Measurements from ENCODE around the gene CDC42EP3. TPM values are rescaled to one million over a fixed set of nuclear protein-coding genes. Genes with fewer than 3 reads are reported as not detected.

The CDC42EP3 gene
- polyA plus RNA-seq, 2 of the 4 experiments (the other 2 are of a cell fraction): 23.8 to 39.1 TPM

DNA sequence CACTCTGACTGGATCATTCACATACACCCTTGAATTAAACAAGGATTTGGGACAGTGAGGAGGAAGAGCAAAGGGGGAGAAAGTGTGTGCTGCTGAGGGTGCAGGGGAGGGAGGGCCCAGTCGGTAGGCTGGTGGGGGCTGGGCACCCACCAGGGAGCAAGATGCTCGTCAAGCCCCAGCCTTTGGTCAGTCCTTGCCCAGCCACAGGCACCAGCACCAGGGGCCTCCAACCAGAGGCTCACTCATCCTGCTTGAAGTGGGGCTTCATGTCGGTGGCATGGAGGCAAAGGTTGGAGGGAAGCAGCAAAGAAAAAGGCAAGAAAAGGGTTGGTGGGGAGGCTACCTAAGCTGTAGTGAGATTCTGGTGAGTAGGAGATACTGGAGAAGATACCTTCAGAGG, 21.9 kb downstream of the CDC42EP3 start (continued):
- TF ChIP-seq, protein P1, sequence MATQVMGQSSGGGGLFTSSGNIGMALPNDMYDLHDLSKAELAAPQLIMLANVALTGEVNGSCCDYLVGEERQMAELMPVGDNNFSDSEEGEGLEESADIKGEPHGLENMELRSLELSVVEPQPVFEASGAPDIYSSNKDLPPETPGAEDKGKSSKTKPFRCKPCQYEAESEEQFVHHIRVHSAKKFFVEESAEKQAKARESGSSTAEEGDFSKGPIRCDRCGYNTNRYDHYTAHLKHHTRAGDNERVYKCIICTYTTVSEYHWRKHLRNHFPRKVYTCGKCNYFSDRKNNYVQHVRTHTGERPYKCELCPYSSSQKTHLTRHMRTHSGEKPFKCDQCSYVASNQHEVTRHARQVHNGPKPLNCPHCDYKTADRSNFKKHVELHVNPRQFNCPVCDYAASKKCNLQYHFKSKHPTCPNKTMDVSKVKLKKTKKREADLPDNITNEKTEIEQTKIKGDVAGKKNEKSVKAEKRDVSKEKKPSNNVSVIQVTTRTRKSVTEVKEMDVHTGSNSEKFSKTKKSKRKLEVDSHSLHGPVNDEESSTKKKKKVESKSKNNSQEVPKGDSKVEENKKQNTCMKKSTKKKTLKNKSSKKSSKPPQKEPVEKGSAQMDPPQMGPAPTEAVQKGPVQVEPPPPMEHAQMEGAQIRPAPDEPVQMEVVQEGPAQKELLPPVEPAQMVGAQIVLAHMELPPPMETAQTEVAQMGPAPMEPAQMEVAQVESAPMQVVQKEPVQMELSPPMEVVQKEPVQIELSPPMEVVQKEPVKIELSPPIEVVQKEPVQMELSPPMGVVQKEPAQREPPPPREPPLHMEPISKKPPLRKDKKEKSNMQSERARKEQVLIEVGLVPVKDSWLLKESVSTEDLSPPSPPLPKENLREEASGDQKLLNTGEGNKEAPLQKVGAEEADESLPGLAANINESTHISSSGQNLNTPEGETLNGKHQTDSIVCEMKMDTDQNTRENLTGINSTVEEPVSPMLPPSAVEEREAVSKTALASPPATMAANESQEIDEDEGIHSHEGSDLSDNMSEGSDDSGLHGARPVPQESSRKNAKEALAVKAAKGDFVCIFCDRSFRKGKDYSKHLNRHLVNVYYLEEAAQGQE (IDR thresholded peaks at IDR 0.05): no peak
- TF ChIP-seq HEYL (CRISPR knock-in tag; IDR thresholded peaks at IDR 0.05) (no peak), ESRRA (IDR thresholded peaks at IDR 0.05; ENCODE audit: borderline replicate concordance, low read length) (no peak)

DNA sequence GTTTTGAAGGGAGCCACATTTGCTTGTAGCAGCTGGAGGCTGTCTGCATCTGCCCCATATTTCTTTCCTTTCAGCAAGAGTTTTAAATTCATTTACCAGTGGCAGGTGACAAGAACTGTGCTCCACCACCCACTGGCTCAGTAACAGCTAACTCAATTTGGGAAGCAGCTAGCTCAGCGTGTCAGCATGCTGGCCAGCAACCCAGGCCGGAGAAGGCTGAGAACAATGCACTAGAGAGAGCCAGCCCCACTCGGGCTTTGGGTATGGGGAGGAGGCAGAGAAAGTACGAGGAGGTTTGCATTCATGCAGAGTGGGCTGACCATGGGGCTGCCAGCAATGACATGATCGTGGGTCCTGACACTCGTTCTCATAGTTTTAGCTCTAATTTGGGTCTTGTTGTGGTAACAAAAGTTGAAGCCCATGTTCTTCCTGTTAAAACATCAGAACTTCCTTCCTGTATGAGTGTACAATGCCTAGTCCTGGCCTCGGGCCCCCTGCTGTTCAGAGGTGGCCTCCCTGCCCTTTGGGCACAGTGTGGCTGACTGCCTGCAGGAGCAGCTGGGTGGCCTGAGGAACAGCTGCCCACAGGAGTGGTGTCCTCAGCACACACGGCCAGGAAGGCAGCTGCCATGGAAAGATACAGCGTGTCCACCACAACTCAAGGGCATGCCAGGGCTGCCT, 23.0 kb downstream of the CDC42EP3 start:
- Histone ChIP-seq H3K27ac (peak overlapping the region in 1 of 2 experiments; percentile 20; a peak in 2 of 6 replicates), H3K4me3 (no peak overlapping the region), H3K4me1 (peaks cover 69% of the 10 kb centered on the region), H3K4me2 (no peak overlapping the region), H3K9me3 (no peaks in the 10 kb centered on the region)
- FAIRE-seq: no peak
- ChIA-PET CTCF (interaction anchor here (0.8 to 2.8 kb wide), 8 partner anchors 8 to 252 kb away, joined by 3 to 12 read pairs (median 4); no protein-coding TSS in a partner anchor), POLR2A (interaction anchor here (0.6 to 1.2 kb wide), 4 partner anchors 22 to 174 kb away, joined by 3 read pairs; no protein-coding TSS in a partner anchor)
- no peak for ATAC-seq
- DNase-seq (ENCODE audit: low read depth in 1 of 2, low spot score in 1 of 2): no peak
- TF ChIP-seq RFX5 (IDR thresholded peaks at IDR 0.05) (no peak), HEYL (CRISPR knock-in tag; IDR thresholded peaks at IDR 0.05) (no peak), GATA3 (IDR thresholded peaks at IDR 0.05; ENCODE audit: borderline replicate concordance) (no peak), CEBPB (IDR thresholded peaks at IDR 0.05) (no peak), KDM1A (IDR thresholded peaks at IDR 0.05; ENCODE audit: low read depth) (no peak), JUNB (IDR thresholded peaks at IDR 0.05) (no peak), RAD21 (conservative IDR thresholded peaks at IDR 0.05 in 1 of 2, IDR thresholded peaks at IDR 0.05 in 1 of 2) (no peak)
- TF ChIP-seq, protein P1 (IDR thresholded peaks at IDR 0.05): no peak
- TF ChIP-seq, protein P2, sequence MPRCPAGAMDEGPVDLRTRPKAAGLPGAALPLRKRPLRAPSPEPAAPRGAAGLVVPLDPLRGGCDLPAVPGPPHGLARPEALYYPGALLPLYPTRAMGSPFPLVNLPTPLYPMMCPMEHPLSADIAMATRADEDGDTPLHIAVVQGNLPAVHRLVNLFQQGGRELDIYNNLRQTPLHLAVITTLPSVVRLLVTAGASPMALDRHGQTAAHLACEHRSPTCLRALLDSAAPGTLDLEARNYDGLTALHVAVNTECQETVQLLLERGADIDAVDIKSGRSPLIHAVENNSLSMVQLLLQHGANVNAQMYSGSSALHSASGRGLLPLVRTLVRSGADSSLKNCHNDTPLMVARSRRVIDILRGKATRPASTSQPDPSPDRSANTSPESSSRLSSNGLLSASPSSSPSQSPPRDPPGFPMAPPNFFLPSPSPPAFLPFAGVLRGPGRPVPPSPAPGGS (IDR thresholded peaks at IDR 0.05): no peak
- TF ChIP-seq, protein P3, sequence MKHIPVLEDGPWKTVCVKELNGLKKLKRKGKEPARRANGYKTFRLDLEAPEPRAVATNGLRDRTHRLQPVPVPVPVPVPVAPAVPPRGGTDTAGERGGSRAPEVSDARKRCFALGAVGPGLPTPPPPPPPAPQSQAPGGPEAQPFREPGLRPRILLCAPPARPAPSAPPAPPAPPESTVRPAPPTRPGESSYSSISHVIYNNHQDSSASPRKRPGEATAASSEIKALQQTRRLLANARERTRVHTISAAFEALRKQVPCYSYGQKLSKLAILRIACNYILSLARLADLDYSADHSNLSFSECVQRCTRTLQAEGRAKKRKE (CRISPR knock-in tag; IDR thresholded peaks at IDR 0.05; ENCODE audit: low read depth): no peak
- TF ChIP-seq, protein P4, sequence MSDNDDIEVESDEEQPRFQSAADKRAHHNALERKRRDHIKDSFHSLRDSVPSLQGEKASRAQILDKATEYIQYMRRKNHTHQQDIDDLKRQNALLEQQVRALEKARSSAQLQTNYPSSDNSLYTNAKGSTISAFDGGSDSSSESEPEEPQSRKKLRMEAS (IDR thresholded peaks at IDR 0.05): no peak
- WGBS (ENCODE audit: missing lambda C conversion rate): 88% methylated on average over 9 of the region's 9 CpGs

DNA sequence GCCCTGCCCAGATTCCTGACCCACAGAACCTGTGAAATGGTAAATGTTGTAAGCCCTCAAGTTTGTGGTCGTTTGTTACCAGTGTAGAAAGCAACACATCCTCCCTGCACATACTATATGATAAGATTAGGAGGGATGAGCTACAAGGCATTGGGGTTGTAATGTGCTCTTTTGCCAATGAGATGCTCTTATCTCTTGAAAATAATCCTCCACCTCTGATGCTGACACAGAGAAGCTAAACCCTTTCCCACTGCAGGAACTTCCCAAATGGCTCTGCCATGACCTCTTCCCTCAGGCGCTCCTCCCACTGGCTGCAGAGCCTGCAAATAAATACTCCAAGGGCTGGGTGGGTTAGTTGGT, 23.5 kb downstream of the CDC42EP3 start:
- no peak overlapping the region for H3K4me2 ChIP-seq
- ATAC-seq (no peak), DNase-seq (ENCODE audit: low read depth in 1 of 2, low spot score in 1 of 2) (no peak), FAIRE-seq (no peak)
- H3K27ac ChIP-seq: no peak overlapping the region
- CTCF ChIA-PET: interaction anchor here (0.8 to 2.8 kb wide), 5 partner anchors 11 to 252 kb away, joined by 3 to 12 read pairs (median 5); no protein-coding TSS in a partner anchor
- POLR2A ChIA-PET: no interaction called here
- peaks cover 64% of the 10 kb centered on the region for H3K4me1 ChIP-seq
- WGBS (ENCODE audit: missing lambda C conversion rate): 69% methylated on average over 2 of the region's 2 CpGs
- no peaks in the 10 kb centered on the region for H3K9me3 ChIP-seq
- no peak overlapping the region for H3K4me3 ChIP-seq
- TF ChIP-seq, protein P2 (IDR thresholded peaks at IDR 0.05): no peak
- TF ChIP-seq ZNF302 (CRISPR knock-in tag; IDR thresholded peaks at IDR 0.05) (no peak), KDM5A (IDR thresholded peaks at IDR 0.05) (no peak), HEYL (CRISPR knock-in tag; IDR thresholded peaks at IDR 0.05) (no peak), POLR2A (IDR thresholded peaks at IDR 0.05; ENCODE audit: low read length) (no peak), MAZ (IDR thresholded peaks at IDR 0.05; ENCODE audit: borderline replicate concordance, low read depth, low read length) (no peak), EHF (CRISPR knock-in tag; IDR thresholded peaks at IDR 0.05) (no peak), EHMT2 (IDR thresholded peaks at IDR 0.05; ENCODE audit: low read depth) (no peak), TP53 (CRISPR knock-in tag; IDR thresholded peaks at IDR 0.05) (no peak)
- TF ChIP-seq, protein P4 (IDR thresholded peaks at IDR 0.05): no peak
- TF ChIP-seq, protein P5, sequence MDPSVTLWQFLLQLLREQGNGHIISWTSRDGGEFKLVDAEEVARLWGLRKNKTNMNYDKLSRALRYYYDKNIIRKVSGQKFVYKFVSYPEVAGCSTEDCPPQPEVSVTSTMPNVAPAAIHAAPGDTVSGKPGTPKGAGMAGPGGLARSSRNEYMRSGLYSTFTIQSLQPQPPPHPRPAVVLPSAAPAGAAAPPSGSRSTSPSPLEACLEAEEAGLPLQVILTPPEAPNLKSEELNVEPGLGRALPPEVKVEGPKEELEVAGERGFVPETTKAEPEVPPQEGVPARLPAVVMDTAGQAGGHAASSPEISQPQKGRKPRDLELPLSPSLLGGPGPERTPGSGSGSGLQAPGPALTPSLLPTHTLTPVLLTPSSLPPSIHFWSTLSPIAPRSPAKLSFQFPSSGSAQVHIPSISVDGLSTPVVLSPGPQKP (IDR thresholded peaks at IDR 0.05; ENCODE audit: low read depth, low read length): no peak

Measured in A549 (cell line).